ENCODE data around the gene TMUB2. TPM values are rescaled to one million over a fixed set of nuclear protein-coding genes. Genes with fewer than 3 reads are reported as not detected.
A peak's percentile ranks its signal among the peaks of the same experiment; 100 is the strongest.

TMUB2 gene
- total RNA-seq, 8 experiments from 2014 or later = 24.0 to 41.8 (median 31.8) TPM

DNA sequence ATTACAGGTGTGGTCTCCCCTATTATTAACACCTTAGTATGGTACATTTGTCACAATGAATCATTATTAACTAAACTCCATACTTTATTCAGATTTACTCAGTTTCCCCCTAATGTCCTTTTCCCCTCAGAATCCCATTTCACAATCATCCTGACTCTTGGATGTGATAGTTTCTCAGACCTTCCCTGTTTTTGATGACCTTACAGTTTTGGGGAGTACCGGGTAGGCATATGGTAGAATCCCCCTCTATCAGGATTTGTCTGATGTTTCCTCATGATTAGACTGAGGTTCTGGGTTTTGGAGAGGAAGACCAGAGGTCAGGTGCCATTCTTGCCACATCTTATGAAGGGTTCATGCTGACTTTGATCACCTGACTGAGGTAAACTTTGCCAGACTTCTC lies 22.3 kb upstream of the TMUB2 start:
- Histone ChIP-seq H3K27ac (no peak overlapping the region), H3K4me1 (replicated peaks in 1 of 2) (no peaks in the 10 kb centered on the region), H3K4me3 (no peak overlapping the region)
- 38 to 100% (median 100%) methylated on average over 1 of the region's 1 CpG; no CpG with 5 or more reads in 2 of the 10 experiments for WGBS, 10 experiments
- in situ Hi-C loops (cut with MboI; ENCODE audit: low pct_unique_long_range_greater_than_20kb in 2 of 9, low sequenced_read_pairs in 9 of 9, unreplicated experiment in 9 of 9) = no loop called here
- no peak for ATAC-seq (replicated peaks in 6 of 8)

DNA sequence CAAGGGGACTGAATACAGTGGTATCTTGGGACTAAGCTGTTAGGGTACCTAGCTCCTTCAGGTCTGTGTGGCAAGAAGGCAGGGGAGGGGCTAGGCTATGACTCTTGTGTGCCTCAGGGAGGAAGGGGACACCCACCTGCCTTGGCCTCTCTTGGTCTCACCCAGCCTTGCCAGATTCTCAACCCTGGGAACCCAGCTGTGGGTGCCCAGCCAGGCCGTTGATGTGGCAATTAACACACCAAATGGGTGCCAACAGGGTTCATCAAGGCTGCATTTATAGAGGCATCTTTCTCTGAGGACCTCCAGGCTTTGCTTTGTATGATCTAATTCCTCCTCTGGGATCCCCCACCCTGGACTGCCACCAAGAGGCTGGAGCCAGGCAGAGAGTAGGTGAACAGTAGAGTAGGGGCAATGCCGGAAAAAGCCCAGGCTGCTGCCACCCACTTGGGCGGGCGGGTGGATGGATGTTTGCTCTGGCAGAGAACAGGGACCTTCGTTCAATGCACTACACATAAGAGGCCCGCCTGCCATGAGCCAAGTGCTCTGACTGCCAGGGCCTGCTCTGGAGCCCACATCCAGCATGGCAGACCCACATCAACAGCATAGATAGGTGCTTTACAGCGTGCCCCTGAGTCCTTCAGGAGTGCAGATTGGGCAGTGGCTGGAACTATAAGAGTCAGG lies 19.5 kb upstream of the TMUB2 start:
- in situ Hi-C loops (cut with MboI; ENCODE audit: low pct_unique_long_range_greater_than_20kb in 2 of 9, low sequenced_read_pairs in 9 of 9, unreplicated experiment in 9 of 9) = no loop called here
- no peak overlapping the region for H3K4me3 ChIP-seq
- peaks cover 13% of the 10 kb centered on the region in 2 donors for H3K4me1 ChIP-seq (replicated peaks in 1 of 2)
- ATAC-seq (replicated peaks in 6 of 8) = no peak
- WGBS, 10 experiments = 50 to 87% (median 80%) methylated on average over 1 to 6 of the region's 7 CpGs; no CpG with 5 or more reads in 6 of the 10 experiments
- H3K27ac ChIP-seq = no peak overlapping the region

DNA sequence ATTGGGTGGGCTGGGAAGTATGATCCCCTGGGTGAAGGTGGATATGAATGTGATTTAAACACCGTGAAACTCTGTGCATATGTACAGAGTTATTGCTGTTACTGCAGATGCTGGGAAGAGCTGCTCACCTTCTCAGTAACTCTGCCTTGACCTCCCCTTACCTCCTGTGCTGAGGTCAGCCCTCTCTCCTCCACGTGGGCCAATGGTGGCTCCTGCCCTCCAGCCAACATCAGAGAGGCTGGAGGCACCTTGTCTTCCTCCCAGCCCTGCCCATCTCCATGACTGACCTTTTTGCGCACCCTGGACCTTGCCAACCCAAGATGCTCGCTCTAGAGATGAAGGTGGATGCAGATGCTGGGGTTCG lies 16.7 kb upstream of the TMUB2 start:
- H3K4me3 ChIP-seq = no peak overlapping the region
- peak overlapping the region in 1 of 2 donors; percentile 67 for H3K27ac ChIP-seq
- peaks cover 13% of the 10 kb centered on the region in 2 donors for H3K4me1 ChIP-seq (replicated peaks in 1 of 2)
- 25 to 100% (median 71%) methylated on average over 1 to 4 of the region's 5 CpGs; no CpG with 5 or more reads in 2 of the 10 experiments for WGBS, 10 experiments
- in situ Hi-C loops (cut with MboI; ENCODE audit: low pct_unique_long_range_greater_than_20kb in 2 of 9, low sequenced_read_pairs in 9 of 9, unreplicated experiment in 9 of 9) = no loop called here
- ATAC-seq (replicated peaks in 6 of 8) = no peak

DNA sequence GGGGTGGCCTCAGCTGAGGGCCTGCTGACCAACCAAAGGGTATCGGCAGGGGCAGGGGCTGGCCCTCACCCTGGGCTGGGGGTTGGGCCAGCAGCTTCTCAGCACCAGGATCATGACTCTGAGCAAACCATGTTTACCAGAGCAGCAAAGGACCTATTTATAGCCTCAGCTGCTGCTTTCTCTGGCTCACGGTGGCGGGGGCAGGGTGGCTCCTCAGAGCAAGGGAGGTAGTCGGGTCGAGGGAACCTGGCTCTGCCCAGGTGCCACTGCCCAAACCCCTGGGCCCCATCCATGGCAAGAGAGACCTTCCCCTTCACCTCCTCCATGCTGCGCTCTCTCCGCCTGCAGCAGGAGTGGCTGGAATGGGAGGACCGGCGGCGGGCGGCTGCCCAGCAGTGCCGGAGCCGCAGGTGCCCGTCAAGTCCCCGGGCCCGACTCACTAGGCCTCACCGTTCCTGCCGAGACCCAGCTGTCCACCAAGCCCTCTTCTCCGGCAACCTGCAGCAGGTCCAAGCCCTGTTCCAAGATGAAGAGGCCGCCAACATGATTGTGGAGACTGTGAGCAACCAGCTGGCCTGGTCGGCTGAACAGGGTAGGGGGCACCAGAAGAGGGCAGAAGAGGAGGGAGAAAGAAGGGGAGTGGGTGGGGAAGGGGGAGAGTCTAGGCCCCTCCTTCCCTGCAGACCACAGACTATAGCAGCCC lies 16.1 kb upstream of the TMUB2 start, which contains the start of gene ASB16:
ASB16 (plus strand) TSS at position 206 of the 703 bp plus-strand sequence; CDS start at position 292, 86 bp downstream.
- Histone ChIP-seq H3K4me1 (replicated peaks in 1 of 2) (peaks cover 13% of the 10 kb centered on the region in 2 donors), H3K4me3 (no peak within 1 kb of the TSS), H3K27ac (peak within 1 kb of the TSS in 1 of 2 donors; percentile 67)
- 20 to 52% (median 45%) methylated on average over 1 to 8 of the region's 21 CpGs; no CpG with 5 or more reads in 6 of the 10 experiments for WGBS, 10 experiments
- peak in 6 of 8 experiments; percentile 5 to 72 (median 60) for ATAC-seq (replicated peaks in 6 of 8)
- in situ Hi-C loops (cut with MboI; ENCODE audit: low pct_unique_long_range_greater_than_20kb in 2 of 9, low sequenced_read_pairs in 9 of 9, unreplicated experiment in 9 of 9) = no loop called here

DNA sequence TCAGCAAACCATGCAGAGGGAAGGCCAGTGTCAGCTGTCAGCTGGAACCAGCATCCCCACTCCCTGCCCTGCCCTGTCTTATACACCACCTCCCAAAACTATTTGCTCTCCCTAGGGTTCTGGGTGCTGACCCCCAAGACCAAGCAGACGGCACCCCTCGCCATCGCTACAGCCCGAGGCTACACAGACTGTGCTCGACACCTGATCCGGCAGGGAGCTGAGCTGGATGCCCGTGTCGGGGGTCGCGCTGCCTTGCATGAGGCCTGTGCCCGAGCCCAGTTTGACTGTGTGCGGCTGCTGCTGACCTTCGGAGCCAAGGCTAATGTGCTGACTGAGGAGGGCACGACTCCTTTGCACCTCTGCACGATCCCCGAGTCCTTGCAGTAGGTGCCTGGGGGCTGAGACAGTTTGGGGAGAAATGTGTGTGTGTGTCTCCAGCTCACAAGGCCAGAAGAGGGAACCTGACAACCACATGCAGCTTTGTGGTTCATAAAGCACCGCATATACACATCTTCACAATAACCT lies 14.8 kb upstream of the TMUB2 start:
- in situ Hi-C loops (cut with MboI; ENCODE audit: low pct_unique_long_range_greater_than_20kb in 2 of 9, low sequenced_read_pairs in 9 of 9, unreplicated experiment in 9 of 9) = no loop called here
- 40 to 93% (median 90%) methylated on average over 2 to 9 of the region's 17 CpGs; no CpG with 5 or more reads in 7 of the 10 experiments for WGBS, 10 experiments
- H3K4me3 ChIP-seq = no peak overlapping the region
- H3K27ac ChIP-seq = no peak overlapping the region
- ATAC-seq (replicated peaks in 6 of 8) = no peak
- peaks cover 13% of the 10 kb centered on the region in 2 donors for H3K4me1 ChIP-seq (replicated peaks in 1 of 2)

DNA sequence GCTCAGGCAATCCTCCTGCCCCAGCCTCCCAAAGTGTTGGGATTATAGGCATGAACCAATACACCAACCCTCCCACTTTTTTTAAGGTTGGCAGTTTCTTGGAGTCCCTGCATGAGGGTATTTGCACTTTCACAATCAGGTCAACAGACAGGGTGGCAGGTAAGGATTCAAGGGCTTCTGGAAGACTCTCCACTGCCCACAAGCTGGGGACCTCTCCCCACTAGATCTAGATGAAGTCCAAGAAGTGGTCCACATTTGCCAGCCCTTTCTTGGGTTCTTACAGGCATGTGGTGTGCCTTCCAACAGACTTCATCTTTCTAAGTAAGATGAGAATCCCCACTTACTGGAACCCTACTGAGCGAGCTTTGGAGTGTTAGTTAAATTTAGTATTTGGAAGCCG lies 12.3 kb upstream of the TMUB2 start:
- 80 to 100% (median 100%) methylated on average over 1 to 2 of the region's 2 CpGs; no CpG with 5 or more reads in 4 of the 10 experiments for WGBS, 10 experiments
- H3K27ac ChIP-seq = no peak overlapping the region
- ATAC-seq (replicated peaks in 6 of 8) = no peak
- no peak overlapping the region for H3K4me3 ChIP-seq
- peaks cover 13% of the 10 kb centered on the region in 2 donors for H3K4me1 ChIP-seq (replicated peaks in 1 of 2)
- in situ Hi-C loops (cut with MboI; ENCODE audit: low pct_unique_long_range_greater_than_20kb in 2 of 9, low sequenced_read_pairs in 9 of 9, unreplicated experiment in 9 of 9) = no loop called here

DNA sequence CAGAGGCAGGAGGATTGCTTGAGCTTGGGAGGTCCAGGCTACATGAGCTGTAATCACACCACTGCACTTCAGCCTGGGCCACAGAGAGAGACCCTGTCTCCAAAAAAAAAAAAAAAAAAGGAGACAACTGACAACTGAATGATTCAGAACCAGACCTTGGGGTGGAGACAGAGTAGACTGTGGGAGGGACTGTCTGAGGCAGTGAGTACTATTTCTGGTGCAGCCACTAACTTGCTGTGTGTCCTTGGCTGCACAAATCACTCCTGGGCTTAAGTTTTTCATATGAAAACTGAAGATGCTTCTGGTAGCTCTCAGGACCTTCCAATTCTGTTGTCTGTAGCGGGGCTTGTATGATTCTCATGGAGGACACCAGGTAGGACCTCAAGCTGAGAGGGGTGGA lies 10.5 kb upstream of the TMUB2 start:
- peak in 3 of 8 experiments; percentile 4 to 72 (median 60) for ATAC-seq (replicated peaks in 6 of 8)
- H3K4me1 ChIP-seq (replicated peaks in 1 of 2) = peaks cover 0 to under 1% of the 10 kb centered on the region in 2 donors
- WGBS, 10 experiments = 80 to 100% (median 100%) methylated on average over 1 of the region's 1 CpG; no CpG with 5 or more reads in 6 of the 10 experiments
- no peak overlapping the region for H3K4me3 ChIP-seq
- in situ Hi-C loops (cut with MboI; ENCODE audit: low pct_unique_long_range_greater_than_20kb in 2 of 9, low sequenced_read_pairs in 9 of 9, unreplicated experiment in 9 of 9) = no loop called here
- no peak overlapping the region for H3K27ac ChIP-seq

DNA sequence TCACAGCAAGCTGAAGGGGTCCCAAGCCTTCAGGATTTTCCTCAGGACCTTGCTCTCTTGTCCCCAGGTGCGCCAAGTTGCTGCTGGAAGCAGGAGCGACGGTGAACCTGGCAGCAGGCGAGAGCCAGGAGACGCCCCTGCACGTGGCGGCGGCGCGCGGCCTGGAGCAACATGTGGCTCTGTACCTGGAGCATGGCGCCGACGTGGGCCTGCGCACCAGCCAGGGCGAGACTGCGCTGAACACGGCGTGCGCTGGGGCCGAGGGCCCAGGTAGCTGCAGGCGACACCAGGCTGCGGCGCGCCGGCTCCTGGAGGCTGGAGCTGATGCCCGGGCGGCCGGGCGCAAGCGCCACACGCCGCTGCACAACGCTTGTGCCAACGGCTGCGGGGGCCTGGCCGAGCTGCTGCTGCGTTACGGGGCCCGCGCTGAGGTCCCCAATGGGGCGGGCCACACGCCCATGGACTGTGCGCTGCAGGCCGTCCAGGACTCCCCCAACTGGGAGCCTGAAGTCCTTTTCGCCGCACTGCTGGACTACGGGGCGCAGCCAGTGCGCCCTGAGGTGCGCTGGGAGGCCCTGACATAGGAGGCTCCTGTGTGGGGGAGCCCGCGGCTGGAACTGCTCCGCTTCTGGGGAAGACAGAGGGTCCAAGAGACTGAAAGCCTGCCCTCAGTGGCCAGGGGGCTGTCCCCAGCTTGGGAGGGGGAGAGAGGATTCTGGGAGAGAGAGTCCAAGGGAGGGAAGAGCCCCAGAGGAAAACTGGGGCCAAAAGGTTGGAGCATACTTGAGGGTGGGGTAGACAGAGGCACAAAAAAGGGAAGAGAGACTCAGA lies 9.9 kb upstream of the TMUB2 start:
- H3K4me3 ChIP-seq = no peak overlapping the region
- WGBS, 10 experiments = 90 to 98% (median 97%) methylated on average over 2 to 10 of the region's 54 CpGs; no CpG with 5 or more reads in 7 of the 10 experiments
- no peaks in the 10 kb centered on the region for H3K4me1 ChIP-seq (replicated peaks in 1 of 2)
- no peak overlapping the region for H3K27ac ChIP-seq
- in situ Hi-C loops (cut with MboI; ENCODE audit: low pct_unique_long_range_greater_than_20kb in 2 of 9, low sequenced_read_pairs in 9 of 9, unreplicated experiment in 9 of 9) = no loop called here
- ATAC-seq (replicated peaks in 6 of 8) = peak in 5 of 8 experiments; percentile 16 to 48 (median 32)

DNA sequence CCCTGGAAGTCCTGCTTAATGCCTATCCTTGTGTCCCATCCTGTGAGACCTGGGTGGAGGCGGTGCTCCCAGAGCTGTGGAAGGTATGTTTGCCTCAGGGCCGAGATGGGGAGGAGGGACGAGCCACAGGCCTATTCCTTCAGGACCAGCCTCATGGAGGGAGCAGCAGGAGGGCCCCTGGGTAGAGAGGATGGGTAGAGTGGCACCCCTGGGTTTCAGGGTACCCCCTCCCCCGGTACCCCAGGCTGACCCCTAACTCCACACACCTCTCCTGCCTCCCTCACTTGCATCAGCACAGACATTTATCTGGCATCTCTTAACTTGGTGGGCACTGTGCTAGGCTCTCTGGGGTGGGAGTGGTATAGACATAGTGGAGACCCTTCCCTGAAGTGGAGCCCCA lies 9.1 kb upstream of the TMUB2 start:
- 93 to 95% methylated on average over 3 of the region's 4 CpGs; no CpG with 5 or more reads in 8 of the 10 experiments for WGBS, 10 experiments
- in situ Hi-C loops (cut with MboI; ENCODE audit: low pct_unique_long_range_greater_than_20kb in 2 of 9, low sequenced_read_pairs in 9 of 9, unreplicated experiment in 9 of 9) = no loop called here
- Histone ChIP-seq H3K4me1 (replicated peaks in 1 of 2) (no peaks in the 10 kb centered on the region), H3K27ac (no peak overlapping the region), H3K4me3 (no peak overlapping the region)
- peak in 5 of 8 experiments; percentile 11 to 28 (median 18) for ATAC-seq (replicated peaks in 6 of 8)

DNA sequence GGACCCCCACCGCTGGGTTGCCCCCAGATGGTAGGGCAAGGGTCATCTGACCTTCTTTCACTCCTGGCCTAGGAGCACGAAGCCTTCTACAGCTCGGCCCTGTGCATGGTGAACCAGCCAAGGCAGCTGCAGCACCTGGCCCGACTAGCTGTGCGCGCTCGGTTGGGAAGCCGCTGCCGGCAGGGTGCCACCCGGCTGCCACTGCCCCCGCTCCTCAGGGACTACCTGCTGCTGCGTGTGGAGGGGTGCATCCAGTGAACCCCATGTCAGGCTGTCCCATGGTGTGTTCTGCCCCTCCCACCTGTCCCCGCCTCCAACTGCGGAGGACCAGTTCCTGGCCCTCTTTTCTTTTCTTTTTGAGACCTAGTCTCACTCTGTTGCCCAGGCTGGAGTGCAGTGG lies 8.6 kb upstream of the TMUB2 start:
- WGBS, 10 experiments = 83 to 100% (median 100%) methylated on average over 1 to 8 of the region's 14 CpGs; no CpG with 5 or more reads in 5 of the 10 experiments
- in situ Hi-C loops (cut with MboI; ENCODE audit: low pct_unique_long_range_greater_than_20kb in 2 of 9, low sequenced_read_pairs in 9 of 9, unreplicated experiment in 9 of 9) = no loop called here
- Histone ChIP-seq H3K27ac (no peak overlapping the region), H3K4me3 (no peak overlapping the region), H3K4me1 (replicated peaks in 1 of 2) (no peaks in the 10 kb centered on the region)
- ATAC-seq (replicated peaks in 6 of 8) = peak in 4 of 8 experiments; percentile 18 to 29 (median 23)

DNA sequence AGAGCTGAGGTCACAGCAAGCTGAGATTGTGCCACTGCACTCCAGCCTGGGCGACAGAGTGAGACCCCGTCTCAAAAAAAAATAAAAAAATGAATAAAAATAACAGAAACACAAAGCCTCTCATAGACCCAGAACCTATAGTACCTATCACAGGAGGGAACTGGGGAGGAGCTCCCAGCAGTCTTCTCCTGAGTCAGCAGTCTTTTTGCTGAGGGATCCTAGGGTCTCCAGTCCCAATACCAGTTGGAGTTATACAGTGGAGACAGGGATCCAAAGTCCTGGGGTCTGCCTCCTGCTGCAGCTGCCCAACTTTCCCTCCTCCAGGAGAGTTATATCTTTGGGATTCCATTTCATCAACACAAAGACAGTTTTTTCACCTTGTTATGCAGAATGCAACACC lies 3.7 kb upstream of the TMUB2 start:
- H3K4me3 ChIP-seq = no peak overlapping the region
- no peak for ATAC-seq (replicated peaks in 6 of 8)
- peaks cover 13 to 16% of the 10 kb centered on the region in 2 donors for H3K4me1 ChIP-seq (replicated peaks in 1 of 2)
- 88 to 100% (median 95%) methylated on average over 1 to 2 of the region's 2 CpGs; no CpG with 5 or more reads in 3 of the 10 experiments for WGBS, 10 experiments
- no peak overlapping the region for H3K27ac ChIP-seq
- in situ Hi-C loops (cut with MboI; ENCODE audit: low pct_unique_long_range_greater_than_20kb in 2 of 9, low sequenced_read_pairs in 9 of 9, unreplicated experiment in 9 of 9) = no loop called here

DNA sequence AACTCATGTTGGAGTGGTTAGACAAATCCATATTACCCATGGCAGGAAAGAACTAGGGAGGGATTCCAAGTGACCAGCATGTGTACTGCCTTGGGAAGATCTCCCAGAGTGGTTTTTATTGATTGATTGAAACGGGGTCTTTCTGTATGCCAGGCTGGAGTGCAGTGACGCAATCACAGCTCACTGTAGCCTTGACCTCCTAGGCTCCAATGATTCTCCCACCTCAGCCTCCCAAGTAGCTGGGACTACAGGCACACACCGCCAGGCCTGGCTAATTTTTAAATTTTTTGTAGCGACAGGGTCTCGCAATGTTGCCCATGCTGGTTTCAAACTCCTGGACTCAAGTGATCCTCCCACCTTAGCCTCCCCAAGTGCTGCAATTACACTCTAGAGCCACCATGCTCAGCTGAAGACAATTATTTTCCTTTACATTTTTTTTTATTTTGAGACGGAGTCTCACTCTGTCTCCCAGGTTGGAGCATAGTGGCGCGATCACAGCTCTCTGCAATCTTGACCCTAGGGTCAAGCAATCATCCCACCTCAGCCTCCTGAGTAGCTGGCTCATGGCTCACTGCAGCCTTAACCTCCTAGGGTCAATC lies 2.5 kb upstream of the TMUB2 start:
- H3K27ac ChIP-seq = no peak overlapping the region
- in situ Hi-C loops (cut with MboI; ENCODE audit: low pct_unique_long_range_greater_than_20kb in 2 of 9, low sequenced_read_pairs in 9 of 9, unreplicated experiment in 9 of 9) = no loop called here
- 46 to 100% (median 92%) methylated on average over 1 to 5 of the region's 8 CpGs; no CpG with 5 or more reads in 2 of the 10 experiments for WGBS, 10 experiments
- no peak overlapping the region for H3K4me3 ChIP-seq
- peaks cover 17 to 19% of the 10 kb centered on the region in 2 donors for H3K4me1 ChIP-seq (replicated peaks in 1 of 2)
- ATAC-seq (replicated peaks in 6 of 8) = no peak
